GM12878 (cell line): ENCODE data around the gene IRF1. TPM values are rescaled to one million over a fixed set of nuclear protein-coding genes. Genes with fewer than 3 reads are reported as not detected.
A peak's percentile ranks its signal among the peaks of the same experiment; 100 is the strongest.

Experiments
- BRCA1 ChIP-seq: IDR thresholded peaks from 2 replicates; pipeline ENCODE4 v1.6.1; 2011; ENCODE audit warnings: low read depth, low read length, improper control_type of control experiment
- CBFB ChIP-seq: IDR thresholded peaks from 2 replicates; pipeline ENCODE4 v1.6.1; 2016; ENCODE audit warnings: antibody characterized with exemption, low read depth
- CREB1 ChIP-seq: IDR thresholded peaks from 2 replicates; pipeline ENCODE4 v1.6.1; 2012; ENCODE audit warnings: low read depth, mild to moderate bottlenecking, inconsistent platforms
- ETV6 ChIP-seq, 2 experiments: fragments of 450-650 bp in 1 of 2; IDR thresholded peaks in 1 of 2; conservative IDR thresholded peaks in 1 of 2; 2 replicates each; pipeline ENCODE4 v1.6.1; 2014; ENCODE audit warnings: antibody characterized with exemption in 1 of 2, borderline replicate concordance in 1 of 2, low read depth in 1 of 2, mild to moderate bottlenecking in 1 of 2, moderate library complexity in 1 of 2
- IKZF2 ChIP-seq, 2 experiments: fragments of 450-650 bp; IDR thresholded peaks; 2 replicates each; pipeline ENCODE4 v1.6.1; 2017; ENCODE audit warnings: mild to moderate bottlenecking in 2 of 2, moderate library complexity in 2 of 2
- JUNB ChIP-seq: IDR thresholded peaks from 2 replicates; pipeline ENCODE4 v1.6.1; 2016; ENCODE audit warnings: antibody characterized with exemption, mild to moderate bottlenecking
- MLLT1 ChIP-seq: fragments of 450-650 bp; IDR thresholded peaks from 2 replicates; pipeline ENCODE4 v1.6.1; 2016; ENCODE audit warnings: mild to moderate bottlenecking
- POLR2A ChIP-seq: IDR thresholded peaks from 2 replicates; pipeline ENCODE4 v1.6.1; 2011; ENCODE audit warnings: low read depth, mild to moderate bottlenecking, low read length
- POLR2AphosphoS2 ChIP-seq: IDR thresholded peaks from 2 replicates; pipeline ENCODE4 v1.6.1; 2011; ENCODE audit warnings: low read depth, mild to moderate bottlenecking, low read length, improper control_type of control experiment, moderate library complexity
- SMAD5 ChIP-seq: IDR thresholded peaks from 2 replicates; pipeline ENCODE4 v1.6.1; 2016; ENCODE audit warnings: antibody characterized with exemption, low read depth
- SMARCA5 ChIP-seq: fragments of 450-650 bp; IDR thresholded peaks from 2 replicates; pipeline ENCODE4 v1.6.1; 2017; ENCODE audit warnings: mild to moderate bottlenecking
- TAF1 ChIP-seq: IDR thresholded peaks from 2 replicates; pipeline ENCODE4 v1.6.1; 2011; ENCODE audit warnings: mild to moderate bottlenecking, low read depth, low read length, borderline replicate concordance
- polyA plus RNA-seq, 11 experiments: library from polyadenylated mRNA; depleted of rRNA in 4 of 11; unstranded in 6 of 11; stranded (reverse) in 5 of 11; fragments of >200 nt; fragmentation: Nextera tagmentation in 4 of 11; fragmentation: Illumina TruSeq in 1 of 11; extraction: Ambion mirVana in 4 of 11; extraction: Trizol in 1 of 11; gene quantifications; 1 replicate in 1 of 11; 2 replicates in 10 of 11; pipeline versions ENCODE4 v1.2.1 to v1.2.3, GENCODE V29; 2011 to 2016; ENCODE audit warnings: inconsistent platforms in 2 of 11, missing spikeins in 2 of 11, low read depth in 1 of 11
- total RNA-seq, 4 experiments: library from RNA; depleted of rRNA in 3 of 4; stranded (reverse); fragments of >200 nt in 3 of 4; fragmentation: Illumina TruSeq in 1 of 4; extraction: Trizol in 1 of 4; gene quantifications; 2 replicates each; pipeline versions ENCODE4 v1.2.1 to v1.2.3, GENCODE V29; 2013 to 2021
- TF ChIP-seq, protein P1 (sequence below): fragments of 450-650 bp; IDR thresholded peaks from 2 replicates; pipeline ENCODE4 v1.6.1; 2017; ENCODE audit warnings: mild to moderate bottlenecking, moderate library complexity
- TF ChIP-seq, protein P2 (sequence below): fragments of 450-650 bp; formaldehyde crosslinking; IDR thresholded peaks from 2 replicates; pipeline ENCODE4 v1.5.0; 2022; ENCODE audit warnings: mild to moderate bottlenecking, missing genetic modification characterization
- TF ChIP-seq, protein P3 (sequence below): fragments of 150-350 bp; IDR thresholded peaks from 2 replicates; pipeline ENCODE4 v1.6.1; 2016; ENCODE audit warnings: low read depth, low read length
- TF ChIP-seq, protein P4 (sequence below): IDR thresholded peaks from 2 replicates; pipeline ENCODE4 v1.6.1; 2012; ENCODE audit warnings: low read length, inconsistent platforms

The IRF1 gene
- total and polyA plus RNA-seq, 10 of the 15 experiments (the other 5 are each of a cell fraction or from before 2014, with no cell fraction given) = 6.9 to 68.0 (median 49.6) TPM

GRCh38 chr5:132464156-132464939 lies 26.2 kb downstream of the IRF1 start (continued):
- no peak for TF ChIP-seq JUNB
- peak in 1 of 2 experiments; percentile 97; a peak in 3 of 4 replicates for TF ChIP-seq ETV6 (conservative IDR thresholded peaks at IDR 0.05 in 1 of 2, IDR thresholded peaks at IDR 0.05 in 1 of 2; ENCODE audit: borderline replicate concordance in 1 of 2, low read depth in 1 of 2)
- TF ChIP-seq CREB1 = no peak
- no peak for TF ChIP-seq MLLT1
- TF ChIP-seq POLR2A = no peak; the same call in 1 of the 2 replicates
- TF ChIP-seq IKZF2 (IDR thresholded peaks at IDR 0.05) = peak; percentile 78 to 82
- TF ChIP-seq BRCA1 = no peak
- no peak for TF ChIP-seq CBFB
- TF ChIP-seq TAF1 = no peak
- no peak for TF ChIP-seq SMAD5
- TF ChIP-seq, protein P1, sequence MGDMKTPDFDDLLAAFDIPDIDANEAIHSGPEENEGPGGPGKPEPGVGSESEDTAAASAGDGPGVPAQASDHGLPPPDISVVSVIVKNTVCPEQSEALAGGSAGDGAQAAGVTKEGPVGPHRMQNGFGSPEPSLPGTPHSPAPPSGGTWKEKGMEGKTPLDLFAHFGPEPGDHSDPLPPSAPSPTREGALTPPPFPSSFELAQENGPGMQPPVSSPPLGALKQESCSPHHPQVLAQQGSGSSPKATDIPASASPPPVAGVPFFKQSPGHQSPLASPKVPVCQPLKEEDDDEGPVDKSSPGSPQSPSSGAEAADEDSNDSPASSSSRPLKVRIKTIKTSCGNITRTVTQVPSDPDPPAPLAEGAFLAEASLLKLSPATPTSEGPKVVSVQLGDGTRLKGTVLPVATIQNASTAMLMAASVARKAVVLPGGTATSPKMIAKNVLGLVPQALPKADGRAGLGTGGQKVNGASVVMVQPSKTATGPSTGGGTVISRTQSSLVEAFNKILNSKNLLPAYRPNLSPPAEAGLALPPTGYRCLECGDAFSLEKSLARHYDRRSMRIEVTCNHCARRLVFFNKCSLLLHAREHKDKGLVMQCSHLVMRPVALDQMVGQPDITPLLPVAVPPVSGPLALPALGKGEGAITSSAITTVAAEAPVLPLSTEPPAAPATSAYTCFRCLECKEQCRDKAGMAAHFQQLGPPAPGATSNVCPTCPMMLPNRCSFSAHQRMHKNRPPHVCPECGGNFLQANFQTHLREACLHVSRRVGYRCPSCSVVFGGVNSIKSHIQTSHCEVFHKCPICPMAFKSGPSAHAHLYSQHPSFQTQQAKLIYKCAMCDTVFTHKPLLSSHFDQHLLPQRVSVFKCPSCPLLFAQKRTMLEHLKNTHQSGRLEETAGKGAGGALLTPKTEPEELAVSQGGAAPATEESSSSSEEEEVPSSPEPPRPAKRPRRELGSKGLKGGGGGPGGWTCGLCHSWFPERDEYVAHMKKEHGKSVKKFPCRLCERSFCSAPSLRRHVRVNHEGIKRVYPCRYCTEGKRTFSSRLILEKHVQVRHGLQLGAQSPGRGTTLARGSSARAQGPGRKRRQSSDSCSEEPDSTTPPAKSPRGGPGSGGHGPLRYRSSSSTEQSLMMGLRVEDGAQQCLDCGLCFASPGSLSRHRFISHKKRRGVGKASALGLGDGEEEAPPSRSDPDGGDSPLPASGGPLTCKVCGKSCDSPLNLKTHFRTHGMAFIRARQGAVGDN = no peak
- TF ChIP-seq SMARCA5 = no peak
- TF ChIP-seq, protein P2, sequence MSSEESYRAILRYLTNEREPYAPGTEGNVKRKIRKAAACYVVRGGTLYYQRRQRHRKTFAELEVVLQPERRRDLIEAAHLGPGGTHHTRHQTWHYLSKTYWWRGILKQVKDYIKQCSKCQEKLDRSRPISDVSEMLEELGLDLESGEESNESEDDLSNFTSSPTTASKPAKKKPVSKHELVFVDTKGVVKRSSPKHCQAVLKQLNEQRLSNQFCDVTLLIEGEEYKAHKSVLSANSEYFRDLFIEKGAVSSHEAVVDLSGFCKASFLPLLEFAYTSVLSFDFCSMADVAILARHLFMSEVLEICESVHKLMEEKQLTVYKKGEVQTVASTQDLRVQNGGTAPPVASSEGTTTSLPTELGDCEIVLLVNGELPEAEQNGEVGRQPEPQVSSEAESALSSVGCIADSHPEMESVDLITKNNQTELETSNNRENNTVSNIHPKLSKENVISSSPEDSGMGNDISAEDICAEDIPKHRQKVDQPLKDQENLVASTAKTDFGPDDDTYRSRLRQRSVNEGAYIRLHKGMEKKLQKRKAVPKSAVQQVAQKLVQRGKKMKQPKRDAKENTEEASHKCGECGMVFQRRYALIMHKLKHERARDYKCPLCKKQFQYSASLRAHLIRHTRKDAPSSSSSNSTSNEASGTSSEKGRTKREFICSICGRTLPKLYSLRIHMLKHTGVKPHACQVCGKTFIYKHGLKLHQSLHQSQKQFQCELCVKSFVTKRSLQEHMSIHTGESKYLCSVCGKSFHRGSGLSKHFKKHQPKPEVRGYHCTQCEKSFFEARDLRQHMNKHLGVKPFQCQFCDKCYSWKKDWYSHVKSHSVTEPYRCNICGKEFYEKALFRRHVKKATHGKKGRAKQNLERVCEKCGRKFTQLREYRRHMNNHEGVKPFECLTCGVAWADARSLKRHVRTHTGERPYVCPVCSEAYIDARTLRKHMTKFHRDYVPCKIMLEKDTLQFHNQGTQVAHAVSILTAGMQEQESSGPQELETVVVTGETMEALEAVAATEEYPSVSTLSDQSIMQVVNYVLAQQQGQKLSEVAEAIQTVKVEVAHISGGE = no peak
- TF ChIP-seq, protein P3, sequence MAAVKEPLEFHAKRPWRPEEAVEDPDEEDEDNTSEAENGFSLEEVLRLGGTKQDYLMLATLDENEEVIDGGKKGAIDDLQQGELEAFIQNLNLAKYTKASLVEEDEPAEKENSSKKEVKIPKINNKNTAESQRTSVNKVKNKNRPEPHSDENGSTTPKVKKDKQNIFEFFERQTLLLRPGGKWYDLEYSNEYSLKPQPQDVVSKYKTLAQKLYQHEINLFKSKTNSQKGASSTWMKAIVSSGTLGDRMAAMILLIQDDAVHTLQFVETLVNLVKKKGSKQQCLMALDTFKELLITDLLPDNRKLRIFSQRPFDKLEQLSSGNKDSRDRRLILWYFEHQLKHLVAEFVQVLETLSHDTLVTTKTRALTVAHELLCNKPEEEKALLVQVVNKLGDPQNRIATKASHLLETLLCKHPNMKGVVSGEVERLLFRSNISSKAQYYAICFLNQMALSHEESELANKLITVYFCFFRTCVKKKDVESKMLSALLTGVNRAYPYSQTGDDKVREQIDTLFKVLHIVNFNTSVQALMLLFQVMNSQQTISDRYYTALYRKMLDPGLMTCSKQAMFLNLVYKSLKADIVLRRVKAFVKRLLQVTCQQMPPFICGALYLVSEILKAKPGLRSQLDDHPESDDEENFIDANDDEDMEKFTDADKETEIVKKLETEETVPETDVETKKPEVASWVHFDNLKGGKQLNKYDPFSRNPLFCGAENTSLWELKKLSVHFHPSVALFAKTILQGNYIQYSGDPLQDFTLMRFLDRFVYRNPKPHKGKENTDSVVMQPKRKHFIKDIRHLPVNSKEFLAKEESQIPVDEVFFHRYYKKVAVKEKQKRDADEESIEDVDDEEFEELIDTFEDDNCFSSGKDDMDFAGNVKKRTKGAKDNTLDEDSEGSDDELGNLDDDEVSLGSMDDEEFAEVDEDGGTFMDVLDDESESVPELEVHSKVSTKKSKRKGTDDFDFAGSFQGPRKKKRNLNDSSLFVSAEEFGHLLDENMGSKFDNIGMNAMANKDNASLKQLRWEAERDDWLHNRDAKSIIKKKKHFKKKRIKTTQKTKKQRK = no peak
- TF ChIP-seq, protein P4, sequence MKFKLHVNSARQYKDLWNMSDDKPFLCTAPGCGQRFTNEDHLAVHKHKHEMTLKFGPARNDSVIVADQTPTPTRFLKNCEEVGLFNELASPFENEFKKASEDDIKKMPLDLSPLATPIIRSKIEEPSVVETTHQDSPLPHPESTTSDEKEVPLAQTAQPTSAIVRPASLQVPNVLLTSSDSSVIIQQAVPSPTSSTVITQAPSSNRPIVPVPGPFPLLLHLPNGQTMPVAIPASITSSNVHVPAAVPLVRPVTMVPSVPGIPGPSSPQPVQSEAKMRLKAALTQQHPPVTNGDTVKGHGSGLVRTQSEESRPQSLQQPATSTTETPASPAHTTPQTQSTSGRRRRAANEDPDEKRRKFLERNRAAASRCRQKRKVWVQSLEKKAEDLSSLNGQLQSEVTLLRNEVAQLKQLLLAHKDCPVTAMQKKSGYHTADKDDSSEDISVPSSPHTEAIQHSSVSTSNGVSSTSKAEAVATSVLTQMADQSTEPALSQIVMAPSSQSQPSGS = no peak
- no peak for TF ChIP-seq POLR2AphosphoS2
